GM23338 (cell line): ENCODE results near the gene SLC26A11. TPM values are rescaled to one million over a fixed set of nuclear protein-coding genes. Genes with fewer than 3 reads are reported as not detected.

ENCODE experiments used
- ATAC-seq: fragments of 200-7000 bp; cut with Tn5 transposase; 3 replicates; pipeline ENCODE4 v1.9.1; 2020
- DNase-seq: peaks from one replicate; pipeline ENCODE4 v3.0.0-alpha.2; 2015; ENCODE audit warnings: low spot score
- H2AFZ ChIP-seq: fragments of 200-600 bp; sonication (generic); 2 replicates; pipeline ENCODE4 v1.8.0; 2016; ENCODE audit warnings: antibody characterized with exemption, mild to moderate bottlenecking, moderate library complexity
- H3F3A ChIP-seq: fragments of 200-600 bp; sonication (generic); replicated peaks from 2 replicates; pipeline ENCODE4 v1.8.0; 2017; ENCODE audit warnings: antibody characterized with exemption, mixed run types, low read depth
- H3K27ac ChIP-seq: fragments of 200-600 bp; sonication (generic); 2 replicates; pipeline ENCODE4 v1.6.1; 2016; ENCODE audit warnings: low read depth
- H3K27me3 ChIP-seq: fragments of 200-600 bp; sonication (generic); 2 replicates; pipeline ENCODE4 v1.8.0; 2016; ENCODE audit warnings: mild to moderate bottlenecking, mixed run types, moderate library complexity; ENCODE audit not compliant: insufficient read depth
- H3K36me3 ChIP-seq: fragments of 200-600 bp; sonication (generic); 2 replicates; pipeline ENCODE4 v1.8.0; 2016; ENCODE audit warnings: mild to moderate bottlenecking; ENCODE audit not compliant: insufficient read depth
- H3K4me1 ChIP-seq: fragments of 200-600 bp; sonication (generic); 2 replicates; pipeline ENCODE4 v1.8.0; 2016; ENCODE audit warnings: mild to moderate bottlenecking, moderate library complexity; ENCODE audit not compliant: insufficient read depth
- H3K4me2 ChIP-seq: fragments of 200-600 bp; sonication (generic); 2 replicates; pipeline ENCODE4 v1.7.1; 2017; ENCODE audit warnings: mixed run types
- H3K4me3 ChIP-seq: fragments of 200-600 bp; sonication (generic); 2 replicates; pipeline ENCODE4 v1.6.1; 2016; ENCODE audit warnings: mixed run types
- H3K79me2 ChIP-seq: fragments of 200-600 bp; sonication (generic); replicated peaks from 2 replicates; pipeline ENCODE4 v1.8.0; 2017; ENCODE audit warnings: mild to moderate bottlenecking; ENCODE audit not compliant: insufficient read depth
- H3K9me2 ChIP-seq: fragments of 200-600 bp; sonication (generic); 2 replicates; pipeline ENCODE4 v1.8.0; 2017; ENCODE audit not compliant: insufficient read depth
- H4K20me1 ChIP-seq: fragments of 200-600 bp; sonication (generic); replicated peaks from 2 replicates; pipeline ENCODE4 v1.8.0; 2017; ENCODE audit warnings: mild to moderate bottlenecking; ENCODE audit not compliant: insufficient read depth
- H3K27ac Mint-ChIP-seq: 2 replicates; pipeline ENCODE4 v1.8.0; 2020; ENCODE audit warnings: inconsistent platforms, mild to moderate bottlenecking, moderate library complexity, mixed read lengths
- H3K27me3 Mint-ChIP-seq: 3 replicates; pipeline ENCODE4 v1.8.0; 2022; ENCODE audit warnings: low read depth, mild to moderate bottlenecking, moderate library complexity, mixed read lengths, inconsistent platforms; ENCODE audit not compliant: insufficient read depth, poor library complexity
- H3K36me3 Mint-ChIP-seq: 3 replicates; pipeline ENCODE4 v1.8.0; 2021; ENCODE audit warnings: low read depth, mild to moderate bottlenecking, inconsistent platforms, moderate library complexity, mixed read lengths
- H3K4me1 Mint-ChIP-seq: 3 replicates; pipeline ENCODE4 v1.8.0; 2020; ENCODE audit warnings: mild to moderate bottlenecking, inconsistent platforms, mixed read lengths
- H3K4me3 Mint-ChIP-seq: 3 replicates; pipeline ENCODE4 v1.8.0; 2021; ENCODE audit warnings: moderate library complexity, mild to moderate bottlenecking, inconsistent platforms, mixed read lengths
- H3K9me3 Mint-ChIP-seq: 3 replicates; pipeline ENCODE4 v1.8.0; 2020; ENCODE audit warnings: moderate library complexity, mild to moderate bottlenecking, inconsistent platforms, mixed read lengths
- CREB1 ChIP-seq: fragments of 250-450 bp; sonication (Bioruptor Pico); IDR thresholded peaks from 2 replicates; pipeline ENCODE4 v1.5.0; 2020; ENCODE audit warnings: low read depth, mild to moderate bottlenecking, moderate library complexity
- EZH2 ChIP-seq: fragments of 200-600 bp; sonication (generic); IDR thresholded peaks from one replicate; pipeline ENCODE4 v1.8.0; 2017; ENCODE audit warnings: antibody characterized with exemption, mild to moderate bottlenecking, low read depth; ENCODE audit not compliant: unreplicated experiment
- EZH2phosphoT487 ChIP-seq: fragments of 200-600 bp; sonication (generic); IDR thresholded peaks from one replicate; pipeline ENCODE4 v1.8.1; 2018; ENCODE audit warnings: antibody characterized with exemption; ENCODE audit not compliant: unreplicated experiment
- JUNB ChIP-seq: IDR thresholded peaks from one replicate; pipeline ENCODE4 v1.6.1; 2016; ENCODE audit warnings: antibody characterized with exemption; ENCODE audit not compliant: unreplicated experiment
- POLR2AphosphoS5 ChIP-seq: IDR thresholded peaks from 2 replicates; pipeline ENCODE4 v1.6.1; 2016; ENCODE audit warnings: antibody characterized with exemption, low read depth
- STAT1 ChIP-seq: IDR thresholded peaks from one replicate; pipeline ENCODE4 v1.6.1; 2016; ENCODE audit warnings: antibody characterized with exemption; ENCODE audit not compliant: unreplicated experiment
- ZNF114 ChIP-seq: fragments of 250-450 bp; sonication (Bioruptor Pico); IDR thresholded peaks from 2 replicates; pipeline ENCODE4 v1.5.0; 2020; ENCODE audit warnings: mild to moderate bottlenecking, moderate library complexity
- ZNF331 ChIP-seq: fragments of 250-450 bp; sonication (Bioruptor Pico); IDR thresholded peaks from 2 replicates; pipeline ENCODE4 v1.5.0; 2020; ENCODE audit warnings: low read depth, mild to moderate bottlenecking, moderate library complexity
- polyA plus RNA-seq: library from polyadenylated mRNA; unstranded; fragments of >200 nt; fragmentation: Nextera tagmentation; extraction: Ambion mirVana; gene quantifications from 2 replicates; pipeline ENCODE4 v1.2.1, GENCODE V29; 2016
- total RNA-seq: library from RNA; depleted of rRNA; stranded (reverse); fragments of >200 nt; shearing (Covaris generic); gene quantifications from 2 replicates; pipeline ENCODE4 v1.2.3, GENCODE V29; 2014
- TF ChIP-seq, protein P1 (sequence below): IDR thresholded peaks from 2 replicates; pipeline ENCODE4 v1.6.1; 2016; ENCODE audit warnings: antibody characterized with exemption
- TF ChIP-seq, protein P2 (sequence below): fragments of 250-450 bp; sonication (Bioruptor Pico); IDR thresholded peaks from 2 replicates; pipeline ENCODE4 v1.5.0; 2020; ENCODE audit warnings: mild to moderate bottlenecking, moderate library complexity

Gene SLC26A11
- total and polyA plus RNA-seq, 2 experiments from 2014 or later = 10.9 to 23.0 TPM

DNA sequence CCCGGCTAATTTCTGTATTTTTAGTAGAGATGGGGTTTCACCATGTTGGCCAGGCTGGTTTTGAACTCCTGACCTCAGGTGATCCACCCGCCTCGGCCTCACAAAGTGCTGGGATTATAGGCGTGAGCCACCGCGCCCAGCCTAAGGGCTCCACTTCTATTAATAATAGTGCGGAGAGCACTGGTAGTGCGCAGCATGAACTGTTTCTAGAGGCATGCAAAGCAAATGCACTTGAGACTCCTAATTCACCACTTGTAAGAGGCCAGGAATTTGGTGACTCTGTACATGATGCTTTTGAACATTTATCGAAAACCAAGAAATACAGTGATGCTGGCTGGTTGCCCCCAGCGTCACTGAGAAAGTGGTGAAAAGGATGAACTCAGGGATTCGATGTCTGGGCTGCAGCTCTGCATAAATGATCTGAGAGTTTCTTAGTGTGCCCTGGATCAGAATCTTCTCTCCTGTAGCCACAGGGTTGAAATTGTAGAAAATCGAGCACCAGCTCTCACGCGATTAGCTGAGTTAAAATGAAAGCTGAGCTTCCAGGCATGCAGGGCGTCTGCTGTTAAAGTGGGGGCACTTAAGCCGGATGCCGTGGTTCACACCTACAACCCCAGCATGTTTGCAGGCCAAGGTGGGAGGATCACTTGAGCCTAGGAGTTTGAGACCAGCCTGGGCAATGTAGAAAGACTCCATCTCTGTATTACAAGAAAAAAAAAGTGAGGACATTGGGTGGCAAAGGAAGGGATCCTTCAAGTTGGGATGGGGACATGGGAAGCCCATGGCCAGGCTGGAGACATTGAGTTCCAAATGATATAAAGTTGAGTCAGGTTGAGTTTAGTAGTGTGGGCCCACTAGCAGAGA lies 45.2 kb downstream of the SLC26A11 start:
- no peak overlapping the region for H3K27ac ChIP-seq
- H3K4me2 ChIP-seq = no peak overlapping the region
- no peak overlapping the region for H3K4me3 ChIP-seq
- H3K9me2 ChIP-seq = no peaks in the 10 kb centered on the region
- peaks cover 20% of the 10 kb centered on the region for H3K27me3 Mint-ChIP-seq
- H2AFZ ChIP-seq = no peak overlapping the region
- no peak overlapping the region for H3K4me3 Mint-ChIP-seq
- peaks cover 28% of the 10 kb centered on the region for H3K36me3 Mint-ChIP-seq
- DNase-seq (no peak), ATAC-seq (no peak)
- no peaks in the 10 kb centered on the region for H3K36me3 ChIP-seq
- peaks cover 29% of the 10 kb centered on the region for H3K4me1 ChIP-seq
- H3K79me2 ChIP-seq = 0 out of 2 replicates have a peak, but pooled peaks cover 3% of the 10 kb centered on the region
- TF ChIP-seq EZH2 (no peak), EZH2phosphoT487 (no peak), POLR2AphosphoS5 (no peak), ZNF114 (CRISPR knock-in tag) (no peak), JUNB (no peak), STAT1 (no peak), ZNF331 (no peak), CREB1 (CRISPR knock-in tag) (no peak)
- TF ChIP-seq, protein P1, sequence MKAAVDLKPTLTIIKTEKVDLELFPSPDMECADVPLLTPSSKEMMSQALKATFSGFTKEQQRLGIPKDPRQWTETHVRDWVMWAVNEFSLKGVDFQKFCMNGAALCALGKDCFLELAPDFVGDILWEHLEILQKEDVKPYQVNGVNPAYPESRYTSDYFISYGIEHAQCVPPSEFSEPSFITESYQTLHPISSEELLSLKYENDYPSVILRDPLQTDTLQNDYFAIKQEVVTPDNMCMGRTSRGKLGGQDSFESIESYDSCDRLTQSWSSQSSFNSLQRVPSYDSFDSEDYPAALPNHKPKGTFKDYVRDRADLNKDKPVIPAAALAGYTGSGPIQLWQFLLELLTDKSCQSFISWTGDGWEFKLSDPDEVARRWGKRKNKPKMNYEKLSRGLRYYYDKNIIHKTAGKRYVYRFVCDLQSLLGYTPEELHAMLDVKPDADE = no peak
- no peaks in the 10 kb centered on the region; the same call in 2 of the 3 replicates for H3K9me3 Mint-ChIP-seq
- no peaks in the 10 kb centered on the region for H3K27me3 ChIP-seq
- peaks cover 28% of the 10 kb centered on the region for H3K4me1 Mint-ChIP-seq
- H4K20me1 ChIP-seq = no peaks in the 10 kb centered on the region
- peaks cover 13% of the 10 kb centered on the region for H3F3A ChIP-seq
- no peak overlapping the region for H3K27ac Mint-ChIP-seq

DNA sequence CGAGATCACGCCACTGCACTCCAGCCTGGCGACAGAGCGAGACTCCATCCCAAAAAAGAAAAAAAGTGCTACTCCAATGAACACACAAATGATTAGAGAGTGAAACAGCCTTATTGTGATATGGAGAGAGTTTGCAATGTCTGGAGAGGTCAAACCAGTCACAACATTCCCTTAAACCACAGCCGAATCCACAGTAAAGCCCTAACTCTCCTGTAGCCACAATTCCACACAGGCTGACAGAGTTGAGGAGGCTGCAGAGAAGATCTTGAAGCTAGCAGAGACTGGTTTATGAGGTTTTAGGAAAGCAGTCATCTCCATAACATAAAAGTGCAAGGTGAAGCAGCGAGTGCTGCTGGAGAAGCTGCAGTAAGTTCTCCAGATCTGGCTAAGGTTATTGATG lies 47.2 kb downstream of the SLC26A11 start:
- Histone ChIP-seq H3K9me2 (no peaks in the 10 kb centered on the region), H3F3A (peaks cover 8% of the 10 kb centered on the region), H3K79me2 (0 out of 2 replicates have a peak, but pooled peaks cover under 1% of the 10 kb centered on the region), H2AFZ (no peak overlapping the region), H3K27me3 (no peaks in the 10 kb centered on the region), H3K4me3 (no peak overlapping the region), H3K27ac (no peak overlapping the region), H3K36me3 (no peaks in the 10 kb centered on the region), H3K4me1 (peaks cover 26% of the 10 kb centered on the region), H3K4me2 (no peak overlapping the region), H4K20me1 (no peaks in the 10 kb centered on the region)
- Mint-ChIP-seq H3K27ac (no peak overlapping the region), H3K36me3 (peaks cover 32% of the 10 kb centered on the region), H3K9me3 (peaks cover 3% of the 10 kb centered on the region; the same call in 1 of the 3 replicates), H3K4me3 (no peak overlapping the region), H3K4me1 (peaks cover 22% of the 10 kb centered on the region), H3K27me3 (peaks cover 13% of the 10 kb centered on the region)
- DNase-seq = no peak
- TF ChIP-seq, protein P2, sequence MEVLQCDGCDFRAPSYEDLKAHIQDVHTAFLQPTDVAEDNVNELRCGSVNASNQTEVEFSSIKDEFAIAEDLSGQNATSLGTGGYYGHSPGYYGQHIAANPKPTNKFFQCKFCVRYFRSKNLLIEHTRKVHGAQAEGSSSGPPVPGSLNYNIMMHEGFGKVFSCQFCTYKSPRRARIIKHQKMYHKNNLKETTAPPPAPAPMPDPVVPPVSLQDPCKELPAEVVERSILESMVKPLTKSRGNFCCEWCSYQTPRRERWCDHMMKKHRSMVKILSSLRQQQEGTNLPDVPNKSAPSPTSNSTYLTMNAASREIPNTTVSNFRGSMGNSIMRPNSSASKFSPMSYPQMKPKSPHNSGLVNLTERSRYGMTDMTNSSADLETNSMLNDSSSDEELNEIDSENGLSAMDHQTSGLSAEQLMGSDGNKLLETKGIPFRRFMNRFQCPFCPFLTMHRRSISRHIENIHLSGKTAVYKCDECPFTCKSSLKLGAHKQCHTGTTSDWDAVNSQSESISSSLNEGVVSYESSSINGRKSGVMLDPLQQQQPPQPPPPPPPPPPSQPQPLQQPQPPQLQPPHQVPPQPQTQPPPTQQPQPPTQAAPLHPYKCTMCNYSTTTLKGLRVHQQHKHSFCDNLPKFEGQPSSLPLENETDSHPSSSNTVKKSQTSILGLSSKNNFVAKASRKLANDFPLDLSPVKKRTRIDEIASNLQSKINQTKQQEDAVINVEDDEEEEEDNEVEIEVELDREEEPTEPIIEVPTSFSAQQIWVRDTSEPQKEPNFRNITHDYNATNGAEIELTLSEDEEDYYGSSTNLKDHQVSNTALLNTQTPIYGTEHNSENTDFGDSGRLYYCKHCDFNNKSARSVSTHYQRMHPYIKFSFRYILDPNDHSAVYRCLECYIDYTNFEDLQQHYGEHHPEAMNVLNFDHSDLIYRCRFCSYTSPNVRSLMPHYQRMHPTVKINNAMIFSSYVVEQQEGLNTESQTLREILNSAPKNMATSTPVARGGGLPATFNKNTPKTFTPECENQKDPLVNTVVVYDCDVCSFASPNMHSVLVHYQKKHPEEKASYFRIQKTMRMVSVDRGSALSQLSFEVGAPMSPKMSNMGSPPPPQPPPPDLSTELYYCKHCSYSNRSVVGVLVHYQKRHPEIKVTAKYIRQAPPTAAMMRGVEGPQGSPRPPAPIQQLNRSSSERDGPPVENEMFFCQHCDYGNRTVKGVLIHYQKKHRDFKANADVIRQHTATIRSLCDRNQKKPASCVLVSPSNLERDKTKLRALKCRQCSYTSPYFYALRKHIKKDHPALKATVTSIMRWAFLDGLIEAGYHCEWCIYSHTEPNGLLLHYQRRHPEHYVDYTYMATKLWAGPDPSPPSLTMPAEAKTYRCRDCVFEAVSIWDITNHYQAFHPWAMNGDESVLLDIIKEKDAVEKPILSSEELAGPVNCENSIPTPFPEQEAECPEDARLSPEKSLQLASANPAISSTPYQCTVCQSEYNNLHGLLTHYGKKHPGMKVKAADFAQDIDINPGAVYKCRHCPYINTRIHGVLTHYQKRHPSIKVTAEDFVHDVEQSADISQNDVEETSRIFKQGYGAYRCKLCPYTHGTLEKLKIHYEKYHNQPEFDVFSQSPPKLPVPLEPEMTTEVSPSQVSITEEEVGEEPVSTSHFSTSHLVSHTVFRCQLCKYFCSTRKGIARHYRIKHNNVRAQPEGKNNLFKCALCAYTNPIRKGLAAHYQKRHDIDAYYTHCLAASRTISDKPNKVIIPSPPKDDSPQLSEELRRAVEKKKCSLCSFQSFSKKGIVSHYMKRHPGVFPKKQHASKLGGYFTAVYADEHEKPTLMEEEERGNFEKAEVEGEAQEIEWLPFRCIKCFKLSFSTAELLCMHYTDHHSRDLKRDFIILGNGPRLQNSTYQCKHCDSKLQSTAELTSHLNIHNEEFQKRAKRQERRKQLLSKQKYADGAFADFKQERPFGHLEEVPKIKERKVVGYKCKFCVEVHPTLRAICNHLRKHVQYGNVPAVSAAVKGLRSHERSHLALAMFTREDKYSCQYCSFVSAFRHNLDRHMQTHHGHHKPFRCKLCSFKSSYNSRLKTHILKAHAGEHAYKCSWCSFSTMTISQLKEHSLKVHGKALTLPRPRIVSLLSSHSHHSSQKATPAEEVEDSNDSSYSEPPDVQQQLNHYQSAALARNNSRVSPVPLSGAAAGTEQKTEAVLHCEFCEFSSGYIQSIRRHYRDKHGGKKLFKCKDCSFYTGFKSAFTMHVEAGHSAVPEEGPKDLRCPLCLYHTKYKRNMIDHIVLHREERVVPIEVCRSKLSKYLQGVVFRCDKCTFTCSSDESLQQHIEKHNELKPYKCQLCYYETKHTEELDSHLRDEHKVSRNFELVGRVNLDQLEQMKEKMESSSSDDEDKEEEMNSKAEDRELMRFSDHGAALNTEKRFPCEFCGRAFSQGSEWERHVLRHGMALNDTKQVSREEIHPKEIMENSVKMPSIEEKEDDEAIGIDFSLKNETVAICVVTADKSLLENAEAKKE (CRISPR knock-in tag) = no peak
- TF ChIP-seq POLR2AphosphoS5 = no peak
- ATAC-seq = no peak
